HEK293 (cell line): Measurements from ENCODE around the gene TPM3.
A peak's percentile ranks its signal among the peaks of the same experiment; 100 is the strongest.

Experiments used
- CTCF ChIA-PET: fragments of 350-600 bp; formaldehyde crosslinking; extraction: SDS; loops from one replicate; lab custom pipeline; 2021; ENCODE audit warnings: antibody characterized with exemption; lab: Yijun Ruan, JAX
- POLR2A ChIA-PET: fragments of 300-600 bp; formaldehyde crosslinking; extraction: SDS; loops from one replicate; lab custom pipeline; 2020; ENCODE audit warnings: antibody characterized with exemption, inconsistent platforms; lab: Yijun Ruan, JAX
- H3K27ac ChIP-seq: fragments of 200-500 bp; sonication (Bioruptor generic); 2 replicates; pipeline ENCODE4 v1.5.1; 2014; ENCODE audit warnings: low read depth, low read length, control low read depth, inconsistent platforms; ENCODE audit errors: extremely low read depth
- H3K36me3 ChIP-seq, 2 experiments: fragments of 200-500 bp in 1 of 2; sonication (Bioruptor generic) in 1 of 2; 1 replicate in 1 of 2; 2 replicates in 1 of 2; pipeline ENCODE4 v1.5.1; 2014 to 2017; ENCODE audit warnings: inconsistent platforms in 2 of 2, low read length in 2 of 2; ENCODE audit not compliant: control insufficient read depth in 2 of 2, insufficient read depth in 1 of 2
- H3K4me1 ChIP-seq: fragments of 200-500 bp; sonication (Bioruptor generic); 2 replicates; pipeline ENCODE4 v1.5.1; 2014; ENCODE audit warnings: mild to moderate bottlenecking, low read length, inconsistent platforms; ENCODE audit not compliant: control insufficient read depth, insufficient read depth
- H3K4me3 ChIP-seq: 2 replicates; pipeline ENCODE4 v1.5.1; 2011; ENCODE audit warnings: low read depth, mild to moderate bottlenecking, control low read depth, low read length, moderate library complexity
- H3K9me3 ChIP-seq: fragments of 200-500 bp; sonication (Bioruptor generic); 2 replicates; pipeline ENCODE4 v1.5.1; 2014; ENCODE audit warnings: low read depth, low read length, inconsistent platforms; ENCODE audit not compliant: control insufficient read depth, insufficient read depth
- PRDM1 ChIP-seq: fragments of 450-650 bp; formaldehyde crosslinking; IDR thresholded peaks from 2 replicates; pipeline ENCODE4; 2016; ENCODE audit warnings: missing biosample characterization, missing genetic modification characterization
- PRDM10 ChIP-seq: fragments of 450-650 bp; formaldehyde crosslinking; IDR thresholded peaks from 2 replicates; pipeline ENCODE4 v1.5.1; 2016; ENCODE audit warnings: missing biosample characterization, missing genetic modification characterization
- PRDM4 ChIP-seq: fragments of 450-650 bp; formaldehyde crosslinking; IDR thresholded peaks from 2 replicates; pipeline ENCODE4 v1.5.1; 2017; ENCODE audit warnings: missing biosample characterization, missing genetic modification characterization
- SCRT1 ChIP-seq: fragments of 450-650 bp; formaldehyde crosslinking; IDR thresholded peaks from 2 replicates; pipeline ENCODE4 v1.5.1; 2016; ENCODE audit warnings: missing biosample characterization, missing genetic modification characterization, borderline replicate concordance
- SCRT2 ChIP-seq: fragments of 450-650 bp; formaldehyde crosslinking; IDR thresholded peaks from 2 replicates; pipeline ENCODE4 v1.5.1; 2016; ENCODE audit warnings: missing biosample characterization, missing genetic modification characterization
- SP2 ChIP-seq: fragments of 450-650 bp; formaldehyde crosslinking; IDR thresholded peaks from 2 replicates; pipeline ENCODE4 v1.5.1; 2016; ENCODE audit warnings: missing biosample characterization, missing genetic modification characterization
- ZNF311 ChIP-seq: fragments of 450-650 bp; formaldehyde crosslinking; IDR thresholded peaks from 2 replicates; pipeline ENCODE4 v1.5.1; 2017; ENCODE audit warnings: missing biosample characterization, missing genetic modification characterization, borderline replicate concordance
- ZNF398 ChIP-seq: fragments of 450-650 bp; formaldehyde crosslinking; IDR thresholded peaks from 2 replicates; pipeline ENCODE4 v1.5.1; 2017; ENCODE audit warnings: missing biosample characterization, missing genetic modification characterization
- ZNF449 ChIP-seq: fragments of 450-650 bp; formaldehyde crosslinking; IDR thresholded peaks from 2 replicates; pipeline ENCODE4 v1.5.1; 2017; ENCODE audit warnings: missing biosample characterization, mild to moderate bottlenecking, missing genetic modification characterization, moderate library complexity
- ZNF596 ChIP-seq: fragments of 450-650 bp; IDR thresholded peaks from 2 replicates; pipeline ENCODE4 v1.5.0; 2018; ENCODE audit warnings: missing biosample characterization, mild to moderate bottlenecking, missing genetic modification characterization, moderate library complexity
- ZNF600 ChIP-seq: fragments of 450-650 bp; formaldehyde crosslinking; IDR thresholded peaks from 2 replicates; pipeline ENCODE4 v1.5.1; 2016; ENCODE audit warnings: missing biosample characterization, missing genetic modification characterization
- ZNF664 ChIP-seq: fragments of 450-650 bp; formaldehyde crosslinking; IDR thresholded peaks from 2 replicates; pipeline ENCODE4 v1.5.1; 2016; ENCODE audit warnings: missing biosample characterization, missing genetic modification characterization

Gene TPM3

GRCh38 chr1:154222918-154223317 is 31.0 kb upstream of the TPM3 start:
- peaks cover 31 to 61% of the 10 kb centered on the region in 2 experiments for H3K36me3 ChIP-seq
- H3K27ac ChIP-seq = no peak overlapping the region
- no peak overlapping the region; the same call in 1 of the 2 replicates for H3K4me3 ChIP-seq
- ChIA-PET POLR2A (no interaction called here), CTCF (interaction anchor here (0.6 to 2.5 kb wide), 4 partner anchors 24 to 254 kb away, joined by 3 to 8 read pairs (median 4); no protein-coding TSS in a partner anchor)
- TF ChIP-seq PRDM10 (tag by site-specific recombination) = no peak
- TF ChIP-seq PRDM1 (tag by site-specific recombination) = peak; percentile 67
- peak; percentile 89; the same call in 1 of the 2 replicates for TF ChIP-seq SCRT1 (tag by site-specific recombination)
- peak; percentile 94 for TF ChIP-seq SCRT2 (tag by site-specific recombination)
- no peak for TF ChIP-seq ZNF449
- no peaks in the 10 kb centered on the region for H3K4me1 ChIP-seq
- no peaks in the 10 kb centered on the region for H3K9me3 ChIP-seq

- TF ChIP-seq ZNF664 (peak; percentile 94), PRDM4 (tag by site-specific recombination) (no peak)
- TF ChIP-seq, all 188 proteins: peak for 1
- Histone ChIP-seq H3K36me3 (peaks cover 31 to 61% of the 10 kb centered on the region in 2 experiments), H3K4me1 (no peaks in the 10 kb centered on the region), H3K9me3 (no peaks in the 10 kb centered on the region), H3K4me3 (peak overlapping the region; percentile 87), H3K27ac (no peak overlapping the region)
- ChIA-PET POLR2A (no interaction called here), CTCF (interaction anchor here (0.6 to 2.5 kb wide), 4 partner anchors 23 to 254 kb away, joined by 3 to 8 read pairs (median 4); no protein-coding TSS in a partner anchor)
These were observed 30.6 kb upstream of the TPM3 start for GRCh38 chr1:154222518-154222917.

GRCh38 chr1:154221278-154222001 is 29.5 kb upstream of the TPM3 start:
- ChIA-PET POLR2A (interaction anchor here (2.1 to 2.2 kb wide), 2 partner anchors 9 to 39 kb away, joined by 10 to 14 read pairs; no protein-coding TSS in a partner anchor), CTCF (interaction anchor here (2.5 kb wide), 1 partner anchor 22 kb away, joined by 8 read pairs; no protein-coding TSS in a partner anchor)
- H3K36me3 ChIP-seq = peaks cover 34 to 61% of the 10 kb centered on the region in 2 experiments
- H3K9me3 ChIP-seq = no peaks in the 10 kb centered on the region
- H3K4me1 ChIP-seq = no peaks in the 10 kb centered on the region
- H3K4me3 ChIP-seq = peak overlapping the region; percentile 87
- peak overlapping the region; percentile 79 for H3K27ac ChIP-seq
- TF ChIP-seq ZNF600 (tag by site-specific recombination) = peak; percentile 25
- peak; percentile 69 for TF ChIP-seq PRDM10 (tag by site-specific recombination)
- peak; percentile 88 for TF ChIP-seq ZNF596 (tag by site-specific recombination)
- peak; percentile 91 for TF ChIP-seq ZNF398 (tag by site-specific recombination)
- TF ChIP-seq ZNF311 = no peak
- TF ChIP-seq SP2 (tag by site-specific recombination) = peak; percentile 23
